Astrocyte (in vitro differentiated cells and primary cell): Measurements from ENCODE around the gene PPM1L.

Source experiments
- EZH2 ChIP-seq: IDR thresholded peaks from 2 replicates; pipeline ENCODE4 v1.6.1; 2012; ENCODE audit warnings: mild to moderate bottlenecking, low read length, inconsistent platforms; ENCODE audit not compliant: insufficient read depth
- TF ChIP-seq, protein P1 (sequence below): IDR thresholded peaks from 2 replicates; pipeline ENCODE4 v1.5.1; 2011; ENCODE audit warnings: low read depth, mild to moderate bottlenecking, inconsistent platforms, low read length, moderate library complexity; ENCODE audit not compliant: insufficient read depth

DNA sequence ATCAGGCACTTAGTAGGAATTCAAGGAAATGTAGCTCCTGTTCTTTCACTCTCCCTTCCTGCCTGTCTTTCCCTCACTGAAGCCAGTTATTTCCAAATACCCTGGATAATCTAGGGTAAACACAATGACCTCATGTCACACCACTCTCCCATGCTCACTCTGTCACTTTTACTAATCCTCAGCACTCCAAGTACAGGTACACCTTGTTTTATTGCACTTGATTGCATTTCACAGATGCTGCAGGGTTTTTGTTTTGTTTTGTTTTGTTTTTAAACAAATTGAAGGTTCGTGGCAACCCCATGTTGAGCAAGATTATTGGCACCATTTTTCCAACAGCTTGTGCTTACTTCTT, 40.8 kb downstream of the PPM1L start:
- TF ChIP-seq, protein P1, sequence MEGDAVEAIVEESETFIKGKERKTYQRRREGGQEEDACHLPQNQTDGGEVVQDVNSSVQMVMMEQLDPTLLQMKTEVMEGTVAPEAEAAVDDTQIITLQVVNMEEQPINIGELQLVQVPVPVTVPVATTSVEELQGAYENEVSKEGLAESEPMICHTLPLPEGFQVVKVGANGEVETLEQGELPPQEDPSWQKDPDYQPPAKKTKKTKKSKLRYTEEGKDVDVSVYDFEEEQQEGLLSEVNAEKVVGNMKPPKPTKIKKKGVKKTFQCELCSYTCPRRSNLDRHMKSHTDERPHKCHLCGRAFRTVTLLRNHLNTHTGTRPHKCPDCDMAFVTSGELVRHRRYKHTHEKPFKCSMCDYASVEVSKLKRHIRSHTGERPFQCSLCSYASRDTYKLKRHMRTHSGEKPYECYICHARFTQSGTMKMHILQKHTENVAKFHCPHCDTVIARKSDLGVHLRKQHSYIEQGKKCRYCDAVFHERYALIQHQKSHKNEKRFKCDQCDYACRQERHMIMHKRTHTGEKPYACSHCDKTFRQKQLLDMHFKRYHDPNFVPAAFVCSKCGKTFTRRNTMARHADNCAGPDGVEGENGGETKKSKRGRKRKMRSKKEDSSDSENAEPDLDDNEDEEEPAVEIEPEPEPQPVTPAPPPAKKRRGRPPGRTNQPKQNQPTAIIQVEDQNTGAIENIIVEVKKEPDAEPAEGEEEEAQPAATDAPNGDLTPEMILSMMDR = no peak
- no peak for TF ChIP-seq EZH2
